Inflammatory macrophage treated with lipopolysaccharide for 4 hours (primary cell): ENCODE results near the gene TUBGCP6.
A peak's percentile ranks its signal among the peaks of the same experiment; 100 is the strongest.

Experiments
- DNase-seq: peaks from one replicate; pipeline ENCODE4 v3.0.0-alpha.2; 2020

TUBGCP6 gene

GRCh38 chr22:50244420-50245213 lies at the start of gene TUBGCP6:
Gene TUBGCP6, minus strand, starts transcription at chr22:50245023. Its CDS starts 564 bp downstream, at chr22:50244459.
- DNase-seq = peak; percentile 95

- no peak for DNase-seq
Observed at GRCh38 chr22:50294319-50294656, 49.5 kb upstream of the TUBGCP6 start.

- DNase-seq = no peak
Observed at GRCh38 chr22:50293441-50294318, 48.9 kb upstream of the TUBGCP6 start.

GRCh38 chr22:50292643-50293440 lies 48.0 kb upstream of the TUBGCP6 start:
- DNase-seq = no peak

- no peak for DNase-seq
Observed at GRCh38 chr22:50289942-50290630, 45.3 kb upstream of the TUBGCP6 start.

GRCh38 chr22:50289151-50289941 lies 44.5 kb upstream of the TUBGCP6 start:
- no peak for DNase-seq

GRCh38 chr22:50287731-50288130 lies 42.9 kb upstream of the TUBGCP6 start:
- DNase-seq = no peak

- no peak for DNase-seq
Observed at GRCh38 chr22:50286701-50287318, 42.0 kb upstream of the TUBGCP6 start.

- no peak for DNase-seq
Observed at GRCh38 chr22:50286275-50286674, 41.5 kb upstream of the TUBGCP6 start.

GRCh38 chr22:50285568-50286229 lies 40.9 kb upstream of the TUBGCP6 start:
- no peak for DNase-seq

- no peak for DNase-seq
Observed at GRCh38 chr22:50284479-50284878, 39.7 kb upstream of the TUBGCP6 start.

GRCh38 chr22:50283821-50284220 lies 39.0 kb upstream of the TUBGCP6 start:
- no peak for DNase-seq

- DNase-seq = no peak
Observed at GRCh38 chr22:50282361-50283155, 37.7 kb upstream of the TUBGCP6 start.

- no peak for DNase-seq
Observed at GRCh38 chr22:50281957-50282356, 37.1 kb upstream of the TUBGCP6 start.

GRCh38 chr22:50281384-50281760 lies 36.5 kb upstream of the TUBGCP6 start:
- no peak for DNase-seq

- DNase-seq = no peak
Observed at GRCh38 chr22:50280708-50281383, 36.0 kb upstream of the TUBGCP6 start.

- no peak for DNase-seq
Observed at GRCh38 chr22:50280022-50280707, 35.3 kb upstream of the TUBGCP6 start.

GRCh38 chr22:50278956-50279619 lies 34.3 kb upstream of the TUBGCP6 start:
- DNase-seq = no peak
